Measurements from ENCODE around the gene PARP12. TPM values are rescaled to one million over a fixed set of nuclear protein-coding genes. Genes with fewer than 3 reads are reported as not detected.

The PARP12 gene
- total and polyA plus RNA-seq, 5 donors from 2014 or later: 30.1 to 258 (median 64.1) TPM

- Histone ChIP-seq H3K4me1 (ENCODE audit: control insufficient read depth, insufficient read depth, low read length, poor library complexity, severe bottlenecking) (peaks cover 20% of the 10 kb centered on the region), H3K4me3 (ENCODE audit: low read depth, low read length) (no peak overlapping the region), H3K36me3 (ENCODE audit: control insufficient read depth, insufficient read depth, low read length) (peaks cover 53% of the 10 kb centered on the region), H3K27me3 (ENCODE audit: control insufficient read depth, insufficient read depth, low read length) (no peaks in the 10 kb centered on the region), H3K9me3 (ENCODE audit: control insufficient read depth in 2 of 2, low read length in 2 of 2) (no peaks in the 10 kb centered on the region), H3K27ac (ENCODE audit: insufficient read depth, low read length, poor library complexity, severe bottlenecking) (no peak overlapping the region)
- peaks cover 41 to 70% (median 48%) of the 10 kb centered on the region in 4 donors for H3K4me1 Mint-ChIP-seq
- no peak overlapping the region for H3K4me3 Mint-ChIP-seq
- ATAC-seq (ENCODE audit: low read depth in 2 of 2) (no peak), DNase-seq (no peak)
- no peaks in the 10 kb centered on the region for H3K27me3 Mint-ChIP-seq
- no peaks in the 10 kb centered on the region for H3K9me3 Mint-ChIP-seq
- peaks cover 54% of the 10 kb centered on the region for H3K36me3 Mint-ChIP-seq
- H3K27ac Mint-ChIP-seq: peak overlapping the region in 1 of 3 donors; percentile 73
These were observed 10.9 kb downstream of the PARP12 start for GRCh38 chr7:140051820-140052219.

- Histone ChIP-seq H3K36me3 (ENCODE audit: control insufficient read depth, insufficient read depth, low read length) (peaks cover 59% of the 10 kb centered on the region), H3K4me3 (ENCODE audit: low read depth, low read length) (no peak overlapping the region), H3K4me1 (ENCODE audit: control insufficient read depth, insufficient read depth, low read length, poor library complexity, severe bottlenecking) (peaks cover 16% of the 10 kb centered on the region), H3K27ac (ENCODE audit: insufficient read depth, low read length, poor library complexity, severe bottlenecking) (no peak overlapping the region), H3K9me3 (ENCODE audit: control insufficient read depth in 2 of 2, low read length in 2 of 2) (no peaks in the 10 kb centered on the region), H3K27me3 (ENCODE audit: control insufficient read depth, insufficient read depth, low read length) (no peaks in the 10 kb centered on the region)
- Mint-ChIP-seq H3K9me3 (no peaks in the 10 kb centered on the region), H3K4me1 (peaks cover 36 to 54% (median 39%) of the 10 kb centered on the region in 4 donors), H3K36me3 (peaks cover 55% of the 10 kb centered on the region), H3K27me3 (no peaks in the 10 kb centered on the region), H3K27ac (peak overlapping the region in 1 of 3 donors; percentile 29), H3K4me3 (no peak overlapping the region)
- DNase-seq (no peak), ATAC-seq (ENCODE audit: low read depth in 2 of 2) (no peak)
These were observed 12.7 kb downstream of the PARP12 start for GRCh38 chr7:140050100-140050499.

GRCh38 chr7:140049339-140050024, 13.3 kb downstream of the PARP12 start:
- peaks cover 10% of the 10 kb centered on the region for H3K4me1 ChIP-seq (ENCODE audit: control insufficient read depth, insufficient read depth, low read length, poor library complexity, severe bottlenecking)
- DNase-seq (no peak), ATAC-seq (ENCODE audit: low read depth in 2 of 2) (no peak)
- H3K4me1 Mint-ChIP-seq: peaks cover 31 to 50% (median 35%) of the 10 kb centered on the region in 4 donors
- peaks cover 52% of the 10 kb centered on the region for H3K36me3 Mint-ChIP-seq
- H3K4me3 Mint-ChIP-seq: no peak overlapping the region
- no peaks in the 10 kb centered on the region for H3K9me3 Mint-ChIP-seq
- H3K36me3 ChIP-seq (ENCODE audit: control insufficient read depth, insufficient read depth, low read length): peaks cover 60% of the 10 kb centered on the region
- H3K4me3 ChIP-seq (ENCODE audit: low read depth, low read length): no peak overlapping the region
- no peak overlapping the region for H3K27ac ChIP-seq (ENCODE audit: insufficient read depth, low read length, poor library complexity, severe bottlenecking)
- H3K9me3 ChIP-seq (ENCODE audit: control insufficient read depth in 2 of 2, low read length in 2 of 2): no peaks in the 10 kb centered on the region
- H3K27me3 Mint-ChIP-seq: no peaks in the 10 kb centered on the region
- peak overlapping the region; percentile 59 to 81 (median 73) for H3K27ac Mint-ChIP-seq
- no peaks in the 10 kb centered on the region for H3K27me3 ChIP-seq (ENCODE audit: control insufficient read depth, insufficient read depth, low read length)

- H3K36me3 ChIP-seq (ENCODE audit: control insufficient read depth, insufficient read depth, low read length): peaks cover 62% of the 10 kb centered on the region
- H3K36me3 Mint-ChIP-seq: peaks cover 53% of the 10 kb centered on the region
- no peak overlapping the region for H3K27ac ChIP-seq (ENCODE audit: insufficient read depth, low read length, poor library complexity, severe bottlenecking)
- no peak overlapping the region for H3K4me3 ChIP-seq (ENCODE audit: low read depth, low read length)
- H3K4me1 Mint-ChIP-seq: peaks cover 28 to 45% (median 32%) of the 10 kb centered on the region in 4 donors
- H3K4me1 ChIP-seq (ENCODE audit: control insufficient read depth, insufficient read depth, low read length, poor library complexity, severe bottlenecking): peaks cover 5% of the 10 kb centered on the region
- no peak for DNase-seq
- H3K27ac Mint-ChIP-seq: peak overlapping the region; percentile 59 to 81 (median 73)
- no peaks in the 10 kb centered on the region for H3K9me3 ChIP-seq (ENCODE audit: control insufficient read depth in 2 of 2, low read length in 2 of 2)
- no peaks in the 10 kb centered on the region for H3K27me3 Mint-ChIP-seq
- H3K4me3 Mint-ChIP-seq: no peak overlapping the region
- no peak for ATAC-seq (ENCODE audit: low read depth in 2 of 2)
- H3K9me3 Mint-ChIP-seq: no peaks in the 10 kb centered on the region
- H3K27me3 ChIP-seq (ENCODE audit: control insufficient read depth, insufficient read depth, low read length): no peaks in the 10 kb centered on the region
These were observed 13.8 kb downstream of the PARP12 start for GRCh38 chr7:140048989-140049338.

DNA sequence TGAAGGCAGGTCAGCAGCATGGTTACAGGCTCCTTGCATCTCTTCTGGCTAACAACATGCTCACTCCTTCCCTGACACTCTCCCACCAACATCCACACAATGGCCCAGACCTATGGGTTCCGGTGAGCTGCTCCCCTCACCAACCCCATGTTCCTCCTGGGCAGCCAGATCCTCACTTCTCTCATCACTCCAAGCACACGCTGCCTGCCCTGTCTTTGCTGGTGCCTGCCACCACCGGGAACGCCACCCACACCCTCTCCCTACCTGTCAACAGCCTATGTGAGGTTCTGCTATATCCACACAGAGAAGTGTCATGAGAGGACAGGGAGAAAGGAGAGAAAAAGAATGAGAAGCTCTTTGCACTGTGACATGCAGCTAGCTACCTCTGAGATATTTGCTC, 14.6 kb downstream of the PARP12 start:
- H3K36me3 Mint-ChIP-seq: peaks cover 50% of the 10 kb centered on the region
- H3K36me3 ChIP-seq (ENCODE audit: control insufficient read depth, insufficient read depth, low read length): peaks cover 69% of the 10 kb centered on the region
- H3K9me3 Mint-ChIP-seq: no peaks in the 10 kb centered on the region

DNA sequence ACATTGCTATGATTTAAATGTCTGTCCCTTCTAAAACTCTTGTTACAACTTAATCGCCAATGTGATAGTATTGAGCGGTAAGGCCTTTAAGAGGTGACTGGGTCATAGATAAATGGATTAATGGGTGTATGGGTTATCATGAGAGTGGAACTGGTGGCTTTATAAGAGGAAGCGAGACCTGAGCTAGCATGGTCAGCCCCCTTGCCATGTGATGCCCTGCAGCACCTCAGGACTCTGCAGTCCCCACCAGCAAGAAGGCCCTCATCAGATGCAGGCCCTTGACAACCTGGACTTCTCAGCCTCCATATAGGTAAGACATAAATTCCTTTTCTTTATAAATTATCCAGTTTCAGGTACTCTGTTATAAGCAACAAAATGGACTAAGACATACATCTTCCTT, 15.6 kb downstream of the PARP12 start:
- no peak overlapping the region for H3K27ac ChIP-seq (ENCODE audit: insufficient read depth, low read length, poor library complexity, severe bottlenecking)
- H3K4me1 Mint-ChIP-seq: peaks cover 15 to 30% (median 21%) of the 10 kb centered on the region in 4 donors
- H3K27me3 ChIP-seq (ENCODE audit: control insufficient read depth, insufficient read depth, low read length): no peaks in the 10 kb centered on the region
- no peaks in the 10 kb centered on the region for H3K4me1 ChIP-seq (ENCODE audit: control insufficient read depth, insufficient read depth, low read length, poor library complexity, severe bottlenecking)
- H3K27ac Mint-ChIP-seq: peak overlapping the region in 1 of 3 donors; percentile 61
- peaks cover 74% of the 10 kb centered on the region for H3K36me3 ChIP-seq (ENCODE audit: control insufficient read depth, insufficient read depth, low read length)
- H3K4me3 ChIP-seq (ENCODE audit: low read depth, low read length): no peak overlapping the region
- H3K36me3 Mint-ChIP-seq: peaks cover 47% of the 10 kb centered on the region
- H3K9me3 Mint-ChIP-seq: no peaks in the 10 kb centered on the region
- DNase-seq: no peak
- ATAC-seq (ENCODE audit: low read depth in 2 of 2): no peak
- no peaks in the 10 kb centered on the region for H3K9me3 ChIP-seq (ENCODE audit: control insufficient read depth in 2 of 2, low read length in 2 of 2)
- no peak overlapping the region for H3K4me3 Mint-ChIP-seq
- H3K27me3 Mint-ChIP-seq: no peaks in the 10 kb centered on the region

More for the DNA sequence above, 14.6 kb downstream of the PARP12 start:
- H3K27ac ChIP-seq (ENCODE audit: insufficient read depth, low read length, poor library complexity, severe bottlenecking): no peak overlapping the region
- Mint-ChIP-seq H3K4me3 (no peak overlapping the region), H3K4me1 (peaks cover 20 to 36% (median 25%) of the 10 kb centered on the region in 4 donors), H3K27ac (peak overlapping the region; percentile 7 to 85 (median 59)), H3K27me3 (no peaks in the 10 kb centered on the region)
- H3K4me3 ChIP-seq (ENCODE audit: low read depth, low read length): no peak overlapping the region
- no peak for DNase-seq
- no peaks in the 10 kb centered on the region for H3K9me3 ChIP-seq (ENCODE audit: control insufficient read depth in 2 of 2, low read length in 2 of 2)
- H3K27me3 ChIP-seq (ENCODE audit: control insufficient read depth, insufficient read depth, low read length): no peaks in the 10 kb centered on the region
- H3K4me1 ChIP-seq (ENCODE audit: control insufficient read depth, insufficient read depth, low read length, poor library complexity, severe bottlenecking): no peaks in the 10 kb centered on the region
- ATAC-seq (ENCODE audit: low read depth in 2 of 2): no peak

GRCh38 chr7:140045697-140046096, 17.1 kb downstream of the PARP12 start:
- Histone ChIP-seq H3K27ac (ENCODE audit: insufficient read depth, low read length, poor library complexity, severe bottlenecking) (no peak overlapping the region), H3K4me1 (ENCODE audit: control insufficient read depth, insufficient read depth, low read length, poor library complexity, severe bottlenecking) (no peaks in the 10 kb centered on the region), H3K36me3 (ENCODE audit: control insufficient read depth, insufficient read depth, low read length) (peaks cover 79% of the 10 kb centered on the region), H3K27me3 (ENCODE audit: control insufficient read depth, insufficient read depth, low read length) (no peaks in the 10 kb centered on the region), H3K4me3 (ENCODE audit: low read depth, low read length) (no peak overlapping the region), H3K9me3 (ENCODE audit: control insufficient read depth in 2 of 2, low read length in 2 of 2) (no peaks in the 10 kb centered on the region)
- H3K9me3 Mint-ChIP-seq: no peaks in the 10 kb centered on the region
- no peak for ATAC-seq (ENCODE audit: low read depth in 2 of 2)
- DNase-seq: no peak
- H3K4me3 Mint-ChIP-seq: no peak overlapping the region
- peaks cover 11 to 36% (median 26%) of the 10 kb centered on the region in 4 donors for H3K4me1 Mint-ChIP-seq
- no peaks in the 10 kb centered on the region for H3K27me3 Mint-ChIP-seq
- peak overlapping the region in 1 of 3 donors; percentile 46 for H3K27ac Mint-ChIP-seq
- peaks cover 55% of the 10 kb centered on the region for H3K36me3 Mint-ChIP-seq

DNA sequence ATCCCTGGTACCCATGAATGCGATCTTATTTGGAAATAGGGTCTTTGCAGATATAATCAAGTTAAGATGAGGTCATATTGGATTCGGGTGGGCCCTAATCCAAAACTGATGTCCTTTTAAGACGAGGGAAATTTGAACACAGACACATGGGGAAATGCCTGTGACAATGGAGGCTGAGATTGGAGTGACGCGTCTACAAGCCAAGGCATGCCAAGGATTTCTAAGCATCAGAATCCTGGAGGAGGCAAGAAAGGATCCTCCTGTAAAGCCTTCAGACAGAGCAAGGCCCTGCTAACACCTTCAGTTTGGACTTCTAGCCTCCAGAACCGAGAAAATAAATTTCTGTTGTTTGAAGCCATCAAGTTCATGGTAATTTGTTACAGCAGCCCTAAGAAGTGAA, 18.5 kb downstream of the PARP12 start:
- H3K27ac Mint-ChIP-seq: no peak overlapping the region
- Histone ChIP-seq H3K36me3 (ENCODE audit: control insufficient read depth, insufficient read depth, low read length) (peaks cover 83% of the 10 kb centered on the region), H3K4me3 (ENCODE audit: low read depth, low read length) (no peak overlapping the region), H3K27ac (ENCODE audit: insufficient read depth, low read length, poor library complexity, severe bottlenecking) (no peak overlapping the region), H3K9me3 (ENCODE audit: control insufficient read depth in 2 of 2, low read length in 2 of 2) (no peaks in the 10 kb centered on the region), H3K27me3 (ENCODE audit: control insufficient read depth, insufficient read depth, low read length) (no peaks in the 10 kb centered on the region), H3K4me1 (ENCODE audit: control insufficient read depth, insufficient read depth, low read length, poor library complexity, severe bottlenecking) (no peaks in the 10 kb centered on the region)
- ATAC-seq (ENCODE audit: low read depth in 2 of 2) (no peak), DNase-seq (no peak)
- H3K27me3 Mint-ChIP-seq: no peaks in the 10 kb centered on the region
- H3K4me1 Mint-ChIP-seq: peaks cover 0 to 25% (median 20%) of the 10 kb centered on the region in 4 donors
- no peaks in the 10 kb centered on the region for H3K9me3 Mint-ChIP-seq
- peaks cover 50% of the 10 kb centered on the region for H3K36me3 Mint-ChIP-seq
- H3K4me3 Mint-ChIP-seq: no peak overlapping the region

Measured in CD4-positive, CD25-positive, alpha-beta regulatory T cell (primary cell).